Activated B cell treated with CpG ODN at 0.5 μM for 24 hours (primary cell): ENCODE results near the gene GSG1L. TPM values are rescaled to one million over a fixed set of nuclear protein-coding genes. Genes with fewer than 3 reads are reported as not detected.

Experiments used
- ATAC-seq: fragments of 200-7000 bp; cut with Tn5 transposase; one replicate; pipeline ENCODE4 v1.10.0; 2021; ENCODE audit warnings: low read depth, mild to moderate bottlenecking, moderate library complexity
- CTCF ChIA-PET: fragments of 350-600 bp; sonication (Branson Sonifier 250); formaldehyde crosslinking; loops from one replicate; lab custom pipeline; 2021; ENCODE audit warnings: antibody characterized with exemption; lab: Charles Lee
- POLR2A ChIA-PET: fragments of 350-600 bp; sonication (Branson Sonifier 250); formaldehyde crosslinking; loops from one replicate; lab custom pipeline; 2021; ENCODE audit warnings: antibody characterized with exemption; lab: Charles Lee
- DNase-seq: peaks from one replicate; pipeline ENCODE4 v3.0.0; 2022
- H3K27ac Mint-ChIP-seq: one replicate; pipeline ENCODE4 v1.8.0; 2020; ENCODE audit warnings: mixed read lengths
- H3K27me3 Mint-ChIP-seq: one replicate; pipeline ENCODE4 v1.8.0; 2021; ENCODE audit warnings: mixed read lengths
- H3K36me3 Mint-ChIP-seq: one replicate; pipeline ENCODE4 v1.8.0; 2021; ENCODE audit warnings: low read depth, mixed read lengths
- H3K4me1 Mint-ChIP-seq: one replicate; pipeline ENCODE4 v1.8.0; 2021; ENCODE audit warnings: mixed read lengths
- H3K4me3 Mint-ChIP-seq: one replicate; pipeline ENCODE4 v1.8.0; 2020; ENCODE audit warnings: mild to moderate bottlenecking, mixed read lengths
- H3K9me3 Mint-ChIP-seq: one replicate; pipeline ENCODE4 v1.8.0; 2020; ENCODE audit warnings: mixed read lengths
- CTCF ChIP-seq: fragments of 200-600 bp; IDR thresholded peaks from one replicate; pipeline ENCODE4 v1.8.0; 2022; ENCODE audit warnings: antibody characterized with exemption, mild to moderate bottlenecking
- intact Hi-C: fragments of 100-400 bp; cut with micrococcal nuclease; formaldehyde crosslinking; loops from one replicate; pipeline ENCODE4 v1.15.1; 2024
- total RNA-seq: library from RNA; stranded (reverse); gene quantifications from 2 replicates; pipeline ENCODE4 v1.2.3, GENCODE V29; 2022

Gene GSG1L
- total RNA-seq, 1 donor from 2014 or later = not detected

- TF ChIP-seq CTCF = no peak
- Mint-ChIP-seq H3K4me3 (no peak overlapping the region), H3K4me1 (peaks cover 4% of the 10 kb centered on the region), H3K9me3 (no peaks in the 10 kb centered on the region), H3K27me3 (no peaks in the 10 kb centered on the region), H3K27ac (no peak overlapping the region), H3K36me3 (peaks cover 26% of the 10 kb centered on the region)
- POLR2A ChIA-PET = no interaction called here
- no peak for ATAC-seq
- DNase-seq = no peak
- CTCF ChIA-PET = no interaction called here
- intact Hi-C loops = no loop called here
Observed at GRCh38 chr16:27751676-27752075, 311.8 kb downstream of the GSG1L start.

GRCh38 chr16:27751233-27751632 is 312.3 kb downstream of the GSG1L start:
- no peaks in the 10 kb centered on the region for H3K9me3 Mint-ChIP-seq
- no peak overlapping the region for H3K27ac Mint-ChIP-seq
- CTCF ChIA-PET = no interaction called here
- POLR2A ChIA-PET = no interaction called here
- intact Hi-C loops = no loop called here
- ATAC-seq (no peak), DNase-seq (no peak)
- no peak for TF ChIP-seq CTCF
- H3K4me1 Mint-ChIP-seq = peaks cover 4% of the 10 kb centered on the region
- no peak overlapping the region for H3K4me3 Mint-ChIP-seq
- peaks cover 24% of the 10 kb centered on the region for H3K36me3 Mint-ChIP-seq
- no peaks in the 10 kb centered on the region for H3K27me3 Mint-ChIP-seq

GRCh38 chr16:27749946-27750345 is 313.6 kb downstream of the GSG1L start:
- intact Hi-C loops = no loop called here
- ChIA-PET CTCF (no interaction called here), POLR2A (no interaction called here)
- peaks cover 19% of the 10 kb centered on the region for H3K36me3 Mint-ChIP-seq
- DNase-seq = no peak
- no peak for ATAC-seq
- H3K27ac Mint-ChIP-seq = no peak overlapping the region
- TF ChIP-seq CTCF = no peak
- no peak overlapping the region for H3K4me3 Mint-ChIP-seq
- peaks cover 4% of the 10 kb centered on the region for H3K4me1 Mint-ChIP-seq
- no peaks in the 10 kb centered on the region for H3K27me3 Mint-ChIP-seq
- no peaks in the 10 kb centered on the region for H3K9me3 Mint-ChIP-seq

GRCh38 chr16:27749547-27749875 is 314.0 kb downstream of the GSG1L start:
- intact Hi-C loops = no loop called here
- POLR2A ChIA-PET = no interaction called here
- Mint-ChIP-seq H3K4me1 (peaks cover 4% of the 10 kb centered on the region), H3K9me3 (no peaks in the 10 kb centered on the region), H3K4me3 (no peak overlapping the region), H3K27me3 (no peaks in the 10 kb centered on the region), H3K36me3 (peaks cover 17% of the 10 kb centered on the region), H3K27ac (no peak overlapping the region)
- no peak for DNase-seq
- no peak for TF ChIP-seq CTCF
- CTCF ChIA-PET = no interaction called here
- no peak for ATAC-seq

GRCh38 chr16:27748868-27749546 is 314.5 kb downstream of the GSG1L start:
- Mint-ChIP-seq H3K9me3 (no peaks in the 10 kb centered on the region), H3K27ac (no peak overlapping the region), H3K27me3 (no peaks in the 10 kb centered on the region), H3K36me3 (peaks cover 17% of the 10 kb centered on the region), H3K4me1 (peaks cover 4% of the 10 kb centered on the region), H3K4me3 (no peak overlapping the region)
- no peak for DNase-seq
- POLR2A ChIA-PET = no interaction called here
- intact Hi-C loops = no loop called here
- CTCF ChIA-PET = no interaction called here
- ATAC-seq = no peak
- no peak for TF ChIP-seq CTCF
